Sigmoid colon (tissue), 7 donors: Measurements from ENCODE around the gene UQCC5. TPM values are rescaled to one million over a fixed set of nuclear protein-coding genes. Genes with fewer than 3 reads are reported as not detected.
A peak's percentile ranks its signal among the peaks of the same experiment; 100 is the strongest.

Experiments
- DNase-seq: peaks from one replicate; pipeline ENCODE4 v3.0.0-alpha.2; 2019
- H3K27ac ChIP-seq, 4 donors: fragments of 200-600 bp; sonication (generic); one replicate each; pipeline ENCODE4 v1.5.1; 2016 to 2019; ENCODE audit warnings: mild to moderate bottlenecking in 1 of 4
- H3K27me3 ChIP-seq, 3 donors: fragments of 200-600 bp; sonication (generic); one replicate each; pipeline ENCODE4 v1.5.1; 2019; ENCODE audit warnings: mild to moderate bottlenecking in 1 of 3
- H3K36me3 ChIP-seq, 4 donors: fragments of 200-600 bp; sonication (generic); one replicate each; pipeline ENCODE4 v1.5.1; 2016 to 2019
- H3K4me1 ChIP-seq, 4 donors: fragments of 200-600 bp; sonication (generic); one replicate each; pipeline ENCODE4 v1.5.1; 2017 to 2019
- H3K4me3 ChIP-seq, 4 donors: fragments of 200-600 bp; sonication (generic); one replicate each; pipeline ENCODE4 v1.5.1; 2017 to 2019; ENCODE audit warnings: mild to moderate bottlenecking in 2 of 4, moderate library complexity in 1 of 4
- H3K9me3 ChIP-seq, 4 donors: fragments of 200-600 bp in 3 of 4; sonication (generic) in 3 of 4; one replicate each; pipeline versions ENCODE4 v1.5.1 to v1.6.1; 2013 to 2019
- EP300 ChIP-seq, 4 donors: sonication (generic); formaldehyde crosslinking; IDR thresholded peaks; one replicate each; pipeline ENCODE4 v1.6.1; 2017; ENCODE audit warnings: antibody characterized with exemption in 4 of 4
- POLR2A ChIP-seq, 2 donors: fragments of 450-650 bp; IDR thresholded peaks; one replicate each; pipeline ENCODE4 v1.6.1; 2016; ENCODE audit warnings: antibody characterized with exemption in 2 of 2, mild to moderate bottlenecking in 2 of 2, moderate library complexity in 2 of 2
- POLR2AphosphoS5 ChIP-seq, 4 donors: sonication (generic); formaldehyde crosslinking; IDR thresholded peaks; one replicate each; pipeline ENCODE4 v1.6.1; 2017; ENCODE audit warnings: antibody characterized with exemption in 4 of 4
- WGBS, 2 donors: extraction: QIAGEN DNeasy Blood & Tissue Kit; methylation state at CpG; one replicate each; pipeline ENCODE4 v1.1.7; 2013; 5-methylcytosine and 5-hydroxymethylcytosine counted together
- intact Hi-C: fragments of 100-400 bp; cut with DNase I; formaldehyde crosslinking; loops from one replicate; pipeline ENCODE4 v1.15.1; 2023
- polyA plus RNA-seq, 3 donors: library from polyadenylated mRNA; stranded (reverse); fragments of 200-250 nt; gene quantifications; one replicate each; pipeline ENCODE4 v1.2.3, GENCODE V29; 2013
- total RNA-seq, 4 donors: library from RNA; depleted of rRNA; stranded (reverse); fragments of >200 nt; gene quantifications; one replicate each; pipeline ENCODE4 v1.1.0, GENCODE V29; 2016
- TF ChIP-seq, protein P1 (sequence below), 4 experiments: fragments of 450-650 bp in 3 of 4; fragments of 200-600 bp in 1 of 4; IDR thresholded peaks; one replicate each; pipeline ENCODE4 v1.5.1; 2016 to 2019; ENCODE audit warnings: antibody characterized with exemption in 4 of 4, mild to moderate bottlenecking in 3 of 4, moderate library complexity in 2 of 4
- donor health status: healthy with polysubstance abuse.
- donor health status: Bipolar disorder and iron deficiency.
- donor health status: healthy.

The UQCC5 gene
- total and polyA plus RNA-seq, 7 donors: 0.54 to 15.6 (median 2.9) TPM

DNA sequence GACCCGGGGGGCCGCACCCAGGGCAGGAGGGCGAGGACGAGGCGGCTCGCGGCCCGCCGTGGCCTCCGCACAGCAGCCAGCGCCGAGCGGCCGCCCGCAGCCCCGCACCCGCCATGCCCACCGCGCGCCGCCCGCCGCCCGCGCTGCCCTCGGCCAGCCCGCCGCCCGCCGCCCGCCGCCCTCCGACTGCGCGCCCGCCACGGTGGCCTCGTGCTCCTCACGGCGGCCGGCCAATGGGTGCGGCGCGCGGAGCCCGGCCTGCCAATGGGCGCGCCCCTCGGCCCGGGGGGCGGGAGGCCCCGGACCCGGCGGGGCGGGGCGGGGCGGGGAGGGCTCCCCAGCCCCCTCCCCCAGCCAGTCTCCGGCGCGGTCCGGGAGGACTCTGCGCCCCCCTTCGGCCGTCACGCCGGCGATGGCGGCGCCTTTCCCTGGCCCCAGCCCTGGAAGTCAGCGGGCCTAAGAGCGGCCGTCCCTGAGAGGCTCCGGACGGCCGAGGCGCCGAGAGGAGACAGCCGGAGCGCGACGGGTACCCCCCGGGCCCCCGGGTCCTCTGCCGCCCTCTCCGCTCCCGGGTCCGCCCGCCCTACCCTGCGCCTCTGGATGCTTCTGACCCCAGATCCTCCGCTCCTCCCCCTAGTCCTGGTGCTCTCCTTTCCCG is 2.7 kb upstream of the UQCC5 start, which contains the start of gene NT5DC2:
Gene NT5DC2, minus strand, starts transcription at position 235 of the 658 bp plus-strand sequence. Its CDS starts 120 bp downstream, at position 115.
- intact Hi-C loops: loop anchor here (5.0 kb wide), 1 partner anchor 76 kb away; the partner anchor contains the start of gene NISCH
- H3K4me1 ChIP-seq: peaks cover 0 to 59% (median 49%) of the 10 kb centered on the region in 4 donors
- 2% methylated on average over 91 of the region's 91 CpGs for WGBS, 2 donors

DNA sequence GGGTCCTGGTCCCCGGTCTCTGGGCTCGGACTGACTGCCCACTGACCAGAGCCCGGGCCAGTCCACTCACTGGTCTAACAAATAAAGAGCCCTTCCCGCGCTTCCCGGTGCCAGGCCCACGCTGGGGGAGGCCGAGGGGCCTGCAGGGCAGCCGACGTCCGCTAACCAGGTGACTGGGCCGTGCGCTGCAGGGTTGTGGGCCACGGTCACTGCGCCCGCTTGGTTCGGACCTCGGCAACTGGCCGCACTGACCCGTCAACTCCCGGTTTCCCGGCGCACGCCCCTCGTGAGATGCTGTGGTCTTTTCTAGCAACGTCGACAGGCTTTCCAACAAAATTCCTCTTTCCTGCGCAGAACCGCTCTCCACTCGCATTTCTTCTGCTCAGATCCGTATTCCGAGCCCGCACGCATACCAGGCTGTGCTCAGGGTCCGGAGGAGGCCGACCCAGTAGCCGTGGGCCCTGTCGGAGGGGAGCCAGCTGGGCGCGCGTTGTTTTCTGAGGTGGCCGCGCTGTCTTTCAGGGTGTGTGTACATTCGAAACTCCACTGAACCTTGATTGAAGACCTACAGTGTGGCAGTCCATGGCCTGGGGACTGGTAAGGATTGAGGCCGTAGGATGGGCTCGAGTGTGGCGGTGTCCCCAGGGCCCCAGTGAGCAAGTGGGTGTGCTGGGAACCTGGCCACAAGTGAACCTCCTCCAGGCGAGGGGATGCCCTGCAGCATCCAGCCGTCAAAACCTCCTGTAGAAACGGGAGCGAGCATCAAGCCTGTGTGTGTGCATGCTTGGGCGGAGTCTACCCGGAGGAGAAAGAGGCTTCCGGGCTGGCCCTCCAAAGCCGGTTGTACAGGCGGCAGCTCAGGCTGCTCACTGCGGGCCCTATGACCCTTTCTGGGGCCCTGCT is 1.9 kb upstream of the UQCC5 start:
- Histone ChIP-seq H3K9me3 (no peaks in the 10 kb centered on the region), H3K27me3 (no peaks in the 10 kb centered on the region), H3K4me1 (peaks cover 0 to 67% (median 54%) of the 10 kb centered on the region in 4 donors), H3K27ac (peak overlapping the region; percentile 80 to 93 (median 88)), H3K36me3 (no peaks in the 10 kb centered on the region), H3K4me3 (peak overlapping the region; percentile 63 to 72 (median 64))
- TF ChIP-seq EP300 (IDR thresholded peaks at IDR 0.05): no peak
- intact Hi-C loops: loop anchor here (5.0 kb wide), 3 partner anchors 62 to 173 kb away; partner anchors contain the start of genes GLT8D1, NISCH and SPCS1
- WGBS, 2 donors: 75 to 80% methylated on average over 57 of the region's 57 CpGs
- peak; percentile 78 for DNase-seq

More for the DNA sequence above, 2.7 kb upstream of the UQCC5 start, which contains the start of gene NT5DC2:
- Histone ChIP-seq H3K27me3 (no peaks in the 10 kb centered on the region), H3K36me3 (peaks cover 0 to 5% (median 1%) of the 10 kb centered on the region in 4 donors), H3K4me3 (peak within 1 kb of the TSS; percentile 63 to 72 (median 64)), H3K9me3 (no peaks in the 10 kb centered on the region), H3K27ac (peak within 1 kb of the TSS; percentile 80 to 93 (median 88))
- TF ChIP-seq, protein P1, sequence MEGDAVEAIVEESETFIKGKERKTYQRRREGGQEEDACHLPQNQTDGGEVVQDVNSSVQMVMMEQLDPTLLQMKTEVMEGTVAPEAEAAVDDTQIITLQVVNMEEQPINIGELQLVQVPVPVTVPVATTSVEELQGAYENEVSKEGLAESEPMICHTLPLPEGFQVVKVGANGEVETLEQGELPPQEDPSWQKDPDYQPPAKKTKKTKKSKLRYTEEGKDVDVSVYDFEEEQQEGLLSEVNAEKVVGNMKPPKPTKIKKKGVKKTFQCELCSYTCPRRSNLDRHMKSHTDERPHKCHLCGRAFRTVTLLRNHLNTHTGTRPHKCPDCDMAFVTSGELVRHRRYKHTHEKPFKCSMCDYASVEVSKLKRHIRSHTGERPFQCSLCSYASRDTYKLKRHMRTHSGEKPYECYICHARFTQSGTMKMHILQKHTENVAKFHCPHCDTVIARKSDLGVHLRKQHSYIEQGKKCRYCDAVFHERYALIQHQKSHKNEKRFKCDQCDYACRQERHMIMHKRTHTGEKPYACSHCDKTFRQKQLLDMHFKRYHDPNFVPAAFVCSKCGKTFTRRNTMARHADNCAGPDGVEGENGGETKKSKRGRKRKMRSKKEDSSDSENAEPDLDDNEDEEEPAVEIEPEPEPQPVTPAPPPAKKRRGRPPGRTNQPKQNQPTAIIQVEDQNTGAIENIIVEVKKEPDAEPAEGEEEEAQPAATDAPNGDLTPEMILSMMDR (IDR thresholded peaks at IDR 0.05): no peak
- no peak for TF ChIP-seq EP300 (IDR thresholded peaks at IDR 0.05)
- no peak for TF ChIP-seq POLR2A (IDR thresholded peaks at IDR 0.05)
- TF ChIP-seq POLR2AphosphoS5 (IDR thresholded peaks at IDR 0.05): peak in 1 of 4 donors; percentile 54
- peak; percentile 86 for DNase-seq

DNA sequence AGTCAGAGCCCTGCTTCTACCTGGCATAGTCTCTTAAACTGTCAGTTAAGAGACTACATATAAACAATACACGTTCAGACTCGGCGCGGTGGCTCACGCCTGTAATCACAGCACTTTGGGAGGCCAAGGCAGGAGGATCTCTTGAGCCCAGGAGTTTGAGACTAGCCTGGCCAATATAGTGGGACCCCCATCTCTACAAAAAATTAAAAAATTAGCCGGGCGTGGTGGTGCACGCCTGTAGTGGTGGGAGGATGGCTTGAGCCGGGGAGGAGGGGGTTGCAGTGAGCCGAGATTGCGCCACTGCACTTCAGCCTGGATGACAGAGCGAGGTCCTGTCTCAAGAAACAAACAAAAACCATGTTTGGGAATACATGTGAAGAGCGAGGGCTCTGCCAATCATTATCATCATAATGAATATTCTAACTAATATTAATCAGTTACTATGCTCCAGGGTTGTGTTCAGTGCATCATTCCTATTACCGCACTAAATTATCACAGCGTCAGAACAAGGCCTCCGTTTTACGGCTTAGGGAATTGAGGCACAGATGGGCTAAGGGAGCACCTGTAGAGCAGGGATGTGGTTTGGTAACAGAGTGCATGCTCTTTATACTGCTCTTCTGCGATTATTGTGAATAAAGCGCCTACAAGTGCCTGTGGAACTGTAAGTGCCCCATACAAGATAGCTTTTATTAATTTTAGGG is 844 bp upstream of the UQCC5 start:
- Histone ChIP-seq H3K9me3 (no peaks in the 10 kb centered on the region), H3K27me3 (no peaks in the 10 kb centered on the region), H3K36me3 (peaks cover 0 to 4% (median 0%) of the 10 kb centered on the region in 4 donors), H3K4me3 (peak overlapping the region in 3 of 4 donors; percentile 57 to 84 (median 68)), H3K27ac (peak overlapping the region; percentile 80 to 93 (median 88)), H3K4me1 (peaks cover 0 to 72% (median 54%) of the 10 kb centered on the region in 4 donors)
- no peak for TF ChIP-seq POLR2AphosphoS5 (IDR thresholded peaks at IDR 0.05)
- 83 to 91% methylated on average over 19 of the region's 19 CpGs for WGBS, 2 donors
- intact Hi-C loops: loop anchor here (5.0 kb wide), 2 partner anchors 63 to 172 kb away; partner anchors contain the start of genes GLT8D1 and SPCS1
- no peak for DNase-seq

DNA sequence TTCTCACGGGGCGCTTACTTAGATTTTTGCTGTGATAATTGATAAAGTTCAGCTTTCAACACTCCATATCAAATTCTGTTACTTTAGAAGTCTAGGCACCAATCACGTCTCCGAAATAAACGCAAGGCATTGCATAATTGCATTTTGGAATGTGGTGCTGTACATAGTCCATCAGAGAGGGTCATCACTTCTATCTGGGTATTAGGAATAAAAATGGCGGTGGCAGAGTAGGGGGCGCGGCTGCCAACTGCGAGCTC is 365 bp upstream of the UQCC5 start:
- TF ChIP-seq POLR2A (IDR thresholded peaks at IDR 0.05): no peak
- TF ChIP-seq, protein P1 (IDR thresholded peaks at IDR 0.05): no peak
- TF ChIP-seq POLR2AphosphoS5 (IDR thresholded peaks at IDR 0.05): no peak
- TF ChIP-seq EP300 (IDR thresholded peaks at IDR 0.05): no peak
- no peaks in the 10 kb centered on the region for H3K9me3 ChIP-seq
- H3K4me1 ChIP-seq: peaks cover 0 to 72% (median 54%) of the 10 kb centered on the region in 4 donors
- intact Hi-C loops: loop anchor here (5.0 kb wide), 2 partner anchors 64 to 171 kb away; partner anchors contain the start of genes GLT8D1 and SPCS1
- peak overlapping the region; percentile 80 to 93 (median 88) for H3K27ac ChIP-seq
- WGBS, 2 donors: 3 to 15% methylated on average over 9 of the region's 9 CpGs
- H3K36me3 ChIP-seq: peaks cover 0 to 9% (median 0%) of the 10 kb centered on the region in 4 donors
- no peak for DNase-seq
- H3K27me3 ChIP-seq: no peaks in the 10 kb centered on the region
- peak overlapping the region in 3 of 4 donors; percentile 57 to 84 (median 68) for H3K4me3 ChIP-seq

DNA sequence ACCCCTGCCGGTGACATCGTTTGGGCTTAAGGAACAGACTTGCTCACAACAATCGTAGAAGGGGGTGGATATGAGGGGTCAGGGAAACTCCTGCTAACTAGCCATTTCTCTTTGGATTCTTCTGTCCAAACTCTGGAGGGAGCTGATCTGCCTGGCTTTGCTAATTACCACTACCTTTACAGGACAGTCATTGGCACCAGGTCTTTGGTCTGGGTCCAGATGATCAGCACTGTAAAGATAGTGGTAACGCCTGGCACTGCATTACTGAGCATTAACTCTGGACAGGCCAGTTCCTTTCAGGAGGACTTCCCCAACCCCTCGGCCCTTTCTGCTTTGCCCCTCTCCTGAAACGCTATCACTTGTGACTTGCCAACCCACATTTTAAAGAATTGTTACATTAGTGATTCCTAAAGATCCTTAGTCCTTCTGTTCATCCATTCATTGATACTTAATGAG is 788 bp downstream of the UQCC5 start:
- H3K27ac ChIP-seq: peak overlapping the region; percentile 85 to 93 (median 88)
- WGBS, 2 donors: 3 to 6% methylated on average over 6 of the region's 6 CpGs
- H3K36me3 ChIP-seq: peaks cover 0 to 18% (median 0%) of the 10 kb centered on the region in 4 donors
- H3K9me3 ChIP-seq: no peaks in the 10 kb centered on the region
- no peaks in the 10 kb centered on the region for H3K27me3 ChIP-seq
- H3K4me1 ChIP-seq: peaks cover 0 to 67% (median 54%) of the 10 kb centered on the region in 4 donors
- no peak for TF ChIP-seq POLR2AphosphoS5 (IDR thresholded peaks at IDR 0.05)
- TF ChIP-seq EP300 (IDR thresholded peaks at IDR 0.05): no peak
- TF ChIP-seq POLR2A (IDR thresholded peaks at IDR 0.05): no peak
- TF ChIP-seq, protein P1 (IDR thresholded peaks at IDR 0.05): no peak
- intact Hi-C loops: loop anchor here (5.0 kb wide), 2 partner anchors 65 to 170 kb away; partner anchors contain the start of genes GLT8D1 and SPCS1
- H3K4me3 ChIP-seq: peak overlapping the region; percentile 57 to 84 (median 71)
- no peak for DNase-seq
